Stimulated activated CD8-positive, alpha-beta memory T cell treated with anti-CD3 and anti-CD28 coated beads, Interleukin-7, amount 100 ng/mL, for 24 hours (primary cell): Measurements from ENCODE around the gene RAI1.

Experiments
- DNase-seq: peaks from one replicate; pipeline ENCODE4 v3.0.0-alpha.2; 2020; ENCODE audit warnings: low read depth

RAI1 gene

DNA sequence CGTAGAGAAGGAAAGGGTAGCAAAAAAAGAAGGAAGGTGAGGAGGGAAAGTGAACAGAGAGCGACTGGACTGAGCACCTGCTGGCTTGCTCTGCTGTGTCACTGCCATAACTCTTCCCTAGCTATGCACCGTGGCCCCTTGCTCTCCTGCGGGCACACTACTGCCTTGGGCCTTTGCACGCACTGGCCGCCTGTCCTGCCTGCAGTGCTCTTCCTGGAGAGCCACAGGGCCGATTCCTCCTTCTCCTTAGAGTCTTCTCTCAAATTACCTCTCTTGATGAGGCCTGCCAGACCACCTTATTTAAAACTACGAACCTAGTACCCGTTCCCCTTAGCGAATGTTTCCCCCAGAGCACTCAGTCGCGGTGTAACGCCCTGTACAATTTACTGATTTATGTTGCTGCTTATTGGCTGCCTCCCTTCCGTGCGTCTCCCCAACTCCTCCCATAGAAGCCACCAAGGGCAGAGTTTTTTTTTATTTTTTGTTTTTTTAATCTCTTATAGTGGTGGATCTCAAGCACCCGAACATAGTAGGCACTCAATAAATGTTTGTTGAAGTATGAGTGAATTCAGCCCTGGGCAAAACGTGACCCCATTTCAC, 70.3 kb downstream of the RAI1 start:
- DNase-seq: no peak

DNA sequence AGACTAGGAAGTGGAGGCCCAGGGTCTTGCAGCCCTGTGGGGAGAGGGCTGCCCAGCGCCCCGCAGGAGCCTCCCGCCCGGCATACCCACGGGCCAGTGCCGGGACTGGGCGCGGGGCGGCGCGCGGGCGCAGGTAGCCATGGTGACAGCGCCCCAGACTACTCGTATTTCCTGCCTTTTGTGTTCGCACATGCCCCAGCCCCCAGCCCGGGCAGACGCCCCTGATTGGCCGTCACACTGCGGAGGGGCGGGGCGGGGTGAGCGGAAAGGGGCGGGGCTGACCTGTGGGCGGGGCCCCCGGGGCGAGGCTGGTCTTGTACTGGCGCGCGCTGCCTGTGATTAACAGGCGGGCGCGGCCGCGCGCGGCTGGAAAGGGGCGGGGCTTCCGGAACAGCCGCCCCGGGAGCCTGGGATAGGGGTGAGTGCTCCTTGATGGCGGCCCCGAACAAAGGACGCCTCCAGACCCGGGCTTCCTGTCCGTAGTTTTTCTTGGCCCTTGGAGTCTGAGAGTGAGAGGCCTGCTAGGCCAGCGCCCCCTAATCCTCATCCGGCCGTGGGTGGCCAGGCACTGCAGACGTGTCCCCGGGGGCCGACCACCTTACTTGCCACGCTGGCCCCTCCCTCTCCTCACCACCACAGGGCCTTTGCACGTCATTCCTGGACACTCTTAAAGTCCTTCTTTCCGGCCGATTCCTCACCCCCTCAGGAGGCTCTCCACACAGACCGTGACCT, 71.0 kb downstream of the RAI1 start:
- DNase-seq: peak; percentile 90

GRCh38 chr17:17752821-17753321, 71.6 kb downstream of the RAI1 start:
- DNase-seq: no peak

- DNase-seq: no peak
Measured at GRCh38 chr17:17754719-17755686, 73.7 kb downstream of the RAI1 start.

- no peak for DNase-seq
Measured at GRCh38 chr17:17755715-17756114, 74.5 kb downstream of the RAI1 start.

DNA sequence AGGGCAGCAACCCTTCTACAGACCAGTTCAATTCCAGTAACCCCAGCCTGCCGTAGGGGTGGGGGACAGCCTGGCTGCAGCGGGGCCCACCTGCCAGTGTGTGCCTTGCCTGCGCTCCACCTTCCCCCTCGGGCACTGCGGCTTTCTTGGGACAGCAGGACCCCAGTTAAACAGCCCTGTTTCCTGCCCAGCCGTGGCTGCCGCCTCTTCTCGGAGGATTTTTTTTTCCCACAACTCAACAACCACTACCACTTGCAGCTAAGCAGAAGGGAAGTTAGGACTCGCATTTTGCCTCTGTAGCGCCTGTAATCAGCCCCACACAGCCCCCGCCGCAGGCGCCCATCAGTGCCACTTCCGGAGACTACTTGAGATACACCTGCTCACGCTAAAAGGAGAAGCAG, 76.1 kb downstream of the RAI1 start:
- no peak for DNase-seq

DNA sequence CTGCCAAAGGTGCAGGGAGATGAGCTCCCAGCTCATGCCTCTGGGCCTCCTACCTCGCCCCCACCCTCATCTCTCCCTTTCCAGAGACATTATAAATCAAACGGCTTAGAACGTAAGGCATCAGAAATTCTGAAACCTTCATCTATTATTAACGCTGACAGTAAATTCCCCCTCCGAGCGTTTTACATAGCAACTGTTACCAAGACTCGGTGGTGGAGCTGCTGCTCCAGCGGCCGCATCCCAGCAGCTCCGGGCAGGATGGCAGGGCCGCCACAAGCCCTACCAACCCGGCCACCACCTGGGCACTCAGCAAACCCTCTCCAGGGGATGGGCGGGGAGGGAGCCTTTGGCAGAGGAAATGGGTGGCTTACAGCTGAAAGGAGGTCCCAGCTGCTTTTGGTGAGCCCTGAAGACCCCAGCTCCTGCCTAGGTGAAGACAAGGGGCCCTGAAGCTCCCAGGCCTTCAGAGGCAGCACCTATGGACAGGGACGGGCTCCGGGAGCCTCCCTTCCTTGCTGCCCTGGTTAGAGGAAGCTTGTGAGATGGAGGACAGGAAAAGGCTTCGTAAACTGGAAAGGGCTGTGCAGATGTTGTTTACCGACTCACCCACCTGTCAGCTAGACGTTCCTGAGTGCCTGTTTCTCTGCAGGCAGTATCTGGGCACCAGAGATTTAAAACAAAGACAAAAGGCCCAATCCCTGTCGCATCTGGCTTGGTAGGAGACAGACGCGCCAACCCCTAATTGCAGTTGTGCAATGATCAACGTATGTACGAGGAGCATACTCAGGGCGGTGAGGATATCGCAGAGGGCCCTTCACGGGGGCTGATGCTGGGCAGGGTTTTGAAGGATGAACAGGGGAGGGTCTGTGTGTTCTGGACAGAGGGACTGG, 76.9 kb downstream of the RAI1 start:
- DNase-seq: no peak

DNA sequence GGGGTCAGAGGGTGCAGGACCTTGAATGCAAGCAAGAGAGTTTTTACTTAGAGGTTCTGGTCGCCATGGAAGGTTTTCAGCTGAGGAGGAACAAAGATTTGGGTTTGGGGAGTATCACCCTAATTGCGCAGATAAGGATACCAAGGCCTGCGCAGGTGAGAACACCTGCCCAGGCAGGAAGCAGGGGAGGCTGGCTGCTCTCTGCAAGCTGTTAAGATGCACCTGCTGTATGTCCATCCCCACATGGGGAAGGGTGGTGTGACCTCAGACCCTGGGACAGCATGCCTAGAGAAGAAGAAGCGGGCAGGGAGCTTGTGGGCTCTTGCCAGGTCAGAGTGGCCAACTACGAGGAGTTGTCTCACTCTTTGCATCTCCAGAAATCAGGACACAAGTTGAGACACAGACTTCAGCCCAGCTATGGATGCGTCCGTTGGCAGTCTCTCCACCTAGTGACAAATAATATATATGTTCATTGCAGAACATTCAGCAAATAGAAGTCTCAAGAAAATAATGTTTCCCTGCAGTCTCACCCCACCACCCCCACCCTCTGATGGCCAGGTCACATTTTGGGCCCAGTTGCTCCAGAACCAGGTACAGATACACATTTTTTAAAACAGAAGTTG, 77.8 kb downstream of the RAI1 start:
- DNase-seq: no peak

GRCh38 chr17:17760350-17760749, 79.1 kb downstream of the RAI1 start:
- no peak for DNase-seq

GRCh38 chr17:17760872-17761550, 79.8 kb downstream of the RAI1 start:
- DNase-seq: no peak

- DNase-seq: no peak
Measured at GRCh38 chr17:17761894-17762743, 80.9 kb downstream of the RAI1 start.

DNA sequence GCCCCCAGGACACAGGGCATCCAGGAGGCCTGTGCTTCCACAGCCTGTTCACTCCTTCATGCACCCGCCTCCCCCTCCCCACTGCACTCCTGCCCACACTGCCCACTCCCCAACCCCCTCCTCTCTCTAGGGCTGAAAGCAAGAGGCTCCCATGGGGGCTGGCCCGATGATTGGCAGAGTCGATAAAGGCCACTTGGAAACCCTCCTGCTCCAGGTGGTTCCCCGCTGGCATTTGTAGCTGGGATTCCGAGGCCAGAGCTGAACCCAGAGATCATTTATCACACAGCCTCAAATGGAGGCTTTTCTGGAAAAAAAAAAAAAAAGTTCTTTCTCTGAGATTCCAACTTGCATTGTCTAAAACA, 81.5 kb downstream of the RAI1 start:
- DNase-seq: no peak

- DNase-seq: no peak
Measured at GRCh38 chr17:17763136-17763535, 81.9 kb downstream of the RAI1 start.

- DNase-seq: no peak
Measured at GRCh38 chr17:17763734-17764133, 82.5 kb downstream of the RAI1 start.

- DNase-seq: no peak
Measured at GRCh38 chr17:17765359-17766076, 84.3 kb downstream of the RAI1 start.

DNA sequence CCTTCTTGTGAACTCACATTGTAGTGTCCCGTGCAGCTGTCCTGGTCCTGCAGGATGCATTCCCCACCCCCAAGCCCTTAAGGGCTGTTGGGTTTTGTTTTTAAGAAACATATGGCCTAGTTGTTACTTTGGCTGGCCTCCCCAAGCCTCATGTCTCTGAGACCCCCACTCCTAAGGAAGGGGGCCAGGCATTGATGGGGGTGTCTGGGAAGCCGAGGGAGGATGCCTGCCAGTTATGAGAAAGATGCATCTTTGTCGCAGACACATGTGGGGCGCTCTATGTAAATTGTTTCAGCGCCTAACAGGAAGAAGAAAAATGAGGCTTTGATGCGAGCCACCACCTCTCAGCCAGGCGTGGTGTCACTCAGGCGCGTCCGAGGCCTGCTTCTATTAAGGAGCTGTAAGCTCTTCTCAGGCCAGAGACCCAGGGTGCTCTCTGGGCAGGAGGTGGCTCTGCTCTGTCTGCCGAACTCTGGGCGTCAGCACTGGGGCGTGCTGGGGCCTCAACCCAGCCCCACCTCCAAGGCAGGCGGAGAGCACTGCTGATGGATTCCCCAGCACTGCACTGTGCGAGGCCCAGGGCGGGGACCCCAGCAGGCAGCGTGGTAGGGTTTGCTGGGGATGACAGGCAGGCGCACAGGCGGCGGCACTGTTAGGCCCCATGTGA, 85.0 kb downstream of the RAI1 start:
- DNase-seq: no peak

GRCh38 chr17:17766744-17767120, 85.5 kb downstream of the RAI1 start:
- no peak for DNase-seq

DNA sequence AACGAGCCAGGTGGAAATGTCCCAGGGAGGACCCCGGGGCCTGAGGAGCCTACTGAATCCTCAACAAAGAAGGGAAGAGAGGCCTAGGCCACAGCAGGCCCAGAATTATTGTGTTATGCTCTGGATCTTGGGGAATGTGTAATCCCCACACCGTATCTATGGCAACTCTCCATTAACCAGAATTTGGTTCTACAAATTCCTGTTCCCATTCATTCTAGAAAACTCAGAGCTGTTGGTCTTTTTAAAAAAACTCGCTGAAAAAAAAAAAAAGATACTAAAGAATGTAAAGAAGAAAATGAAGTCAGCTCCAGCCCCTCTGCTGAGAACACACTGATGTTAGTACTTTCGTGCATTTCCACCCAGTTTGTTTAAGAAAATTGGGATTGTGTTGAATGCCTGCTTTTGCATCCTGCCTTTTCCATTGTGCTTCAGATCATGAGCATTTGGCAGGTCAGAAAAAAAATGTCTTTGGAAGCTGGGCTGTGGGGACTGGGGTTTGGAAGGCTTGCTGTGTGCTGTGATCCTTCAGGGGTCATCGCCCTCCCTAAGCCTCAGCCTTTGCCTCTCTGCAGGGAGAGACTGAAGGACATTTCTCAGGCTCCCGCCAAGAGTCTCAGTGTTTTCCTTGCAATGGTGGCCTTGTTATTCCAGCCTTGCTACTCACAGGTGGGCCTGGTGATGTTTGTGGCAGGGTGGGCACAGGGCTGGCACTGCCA, 86.1 kb downstream of the RAI1 start:
- DNase-seq: no peak
